Tibial nerve (tissue), 4 donors: ENCODE data around the gene FOSL2. TPM values are rescaled to one million over a fixed set of nuclear protein-coding genes. Genes with fewer than 3 reads are reported as not detected.

Experiments used
- DNase-seq, 2 donors: peaks; one replicate each; pipeline ENCODE4 v3.0.0-alpha.2; 2019; ENCODE audit warnings: low spot score in 2 of 2
- H3K27ac ChIP-seq, 4 donors: fragments of 200-600 bp; sonication (generic) in 3 of 4; one replicate each; pipeline ENCODE4 v1.5.1; 2017 to 2019; ENCODE audit warnings: mild to moderate bottlenecking in 1 of 4
- H3K27me3 ChIP-seq, 2 donors: fragments of 200-600 bp; sonication (generic) in 1 of 2; one replicate each; pipeline versions ENCODE4 v1.5.1 to v1.6.0; 2017 to 2019
- H3K36me3 ChIP-seq, 3 donors: fragments of 200-600 bp; sonication (generic); one replicate each; pipeline ENCODE4 v1.5.1; 2018 to 2019
- H3K4me1 ChIP-seq, 4 donors: fragments of 200-600 bp; sonication (generic) in 3 of 4; one replicate each; pipeline ENCODE4 v1.5.1; 2017 to 2019
- H3K4me3 ChIP-seq, 4 donors: fragments of 200-600 bp; sonication (generic) in 3 of 4; one replicate each; pipeline ENCODE4 v1.5.1; 2017 to 2019; ENCODE audit warnings: mild to moderate bottlenecking in 1 of 4, moderate library complexity in 1 of 4
- H3K9me3 ChIP-seq, 4 donors: fragments of 200-600 bp; sonication (generic) in 3 of 4; one replicate each; pipeline ENCODE4 v1.5.1; 2017 to 2019
- EP300 ChIP-seq, 2 donors: sonication (generic); formaldehyde crosslinking; IDR thresholded peaks; one replicate each; pipeline ENCODE4 v1.6.1; 2017; ENCODE audit warnings: antibody characterized with exemption in 2 of 2, mild to moderate bottlenecking in 1 of 2
- POLR2A ChIP-seq, 2 donors: fragments of 450-650 bp; IDR thresholded peaks; one replicate each; pipeline ENCODE4 v1.6.1; 2017; ENCODE audit warnings: antibody characterized with exemption in 2 of 2, mild to moderate bottlenecking in 2 of 2, moderate library complexity in 2 of 2
- whole genome bisulfite sequencing, 2 donors: methylation state at CpG; one replicate each; pipeline ENCODE4 v1.1.5; 2018; 5-methylcytosine and 5-hydroxymethylcytosine counted together
- small RNA-seq: library from RNA; depleted of rRNA; stranded (forward); fragments of <200 nt; gene quantifications from one replicate; pipeline ENCODE3, GENCODE V24; 2016
- total RNA-seq, 4 donors: library from RNA; depleted of rRNA; stranded (reverse); fragments of >200 nt; gene quantifications; one replicate each; pipeline ENCODE4 v1.1.0, GENCODE V29; 2016
- TF ChIP-seq, protein P1 (sequence below), 5 experiments: fragments of 200-600 bp in 3 of 5; fragments of 450-650 bp in 2 of 5; sonication (generic) in 3 of 5; IDR thresholded peaks; one replicate each; pipeline ENCODE4 v1.5.1; 2016 to 2019; ENCODE audit warnings: antibody characterized with exemption in 5 of 5, mild to moderate bottlenecking in 3 of 5, moderate library complexity in 2 of 5

Gene FOSL2
- total RNA-seq, 4 donors from 2014 or later = 141 to 207 (median 190) TPM

- no peak overlapping the region for H3K4me3 ChIP-seq
- 78 to 89% methylated on average over 4 of the region's 4 CpGs for WGBS, 2 donors
- TF ChIP-seq POLR2A (IDR thresholded peaks at IDR 0.05) (no peak), EP300 (IDR thresholded peaks at IDR 0.05) (peak in 1 of 2 donors; percentile 50)
- TF ChIP-seq, protein P1, sequence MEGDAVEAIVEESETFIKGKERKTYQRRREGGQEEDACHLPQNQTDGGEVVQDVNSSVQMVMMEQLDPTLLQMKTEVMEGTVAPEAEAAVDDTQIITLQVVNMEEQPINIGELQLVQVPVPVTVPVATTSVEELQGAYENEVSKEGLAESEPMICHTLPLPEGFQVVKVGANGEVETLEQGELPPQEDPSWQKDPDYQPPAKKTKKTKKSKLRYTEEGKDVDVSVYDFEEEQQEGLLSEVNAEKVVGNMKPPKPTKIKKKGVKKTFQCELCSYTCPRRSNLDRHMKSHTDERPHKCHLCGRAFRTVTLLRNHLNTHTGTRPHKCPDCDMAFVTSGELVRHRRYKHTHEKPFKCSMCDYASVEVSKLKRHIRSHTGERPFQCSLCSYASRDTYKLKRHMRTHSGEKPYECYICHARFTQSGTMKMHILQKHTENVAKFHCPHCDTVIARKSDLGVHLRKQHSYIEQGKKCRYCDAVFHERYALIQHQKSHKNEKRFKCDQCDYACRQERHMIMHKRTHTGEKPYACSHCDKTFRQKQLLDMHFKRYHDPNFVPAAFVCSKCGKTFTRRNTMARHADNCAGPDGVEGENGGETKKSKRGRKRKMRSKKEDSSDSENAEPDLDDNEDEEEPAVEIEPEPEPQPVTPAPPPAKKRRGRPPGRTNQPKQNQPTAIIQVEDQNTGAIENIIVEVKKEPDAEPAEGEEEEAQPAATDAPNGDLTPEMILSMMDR (IDR thresholded peaks at IDR 0.05) = no peak
- H3K4me1 ChIP-seq = no peaks in the 10 kb centered on the region
- H3K9me3 ChIP-seq = peaks cover 0 to 15% (median 2%) of the 10 kb centered on the region in 4 donors
- no peak for DNase-seq
- no peak overlapping the region for H3K27ac ChIP-seq
- H3K27me3 ChIP-seq = no peaks in the 10 kb centered on the region
- no peaks in the 10 kb centered on the region for H3K36me3 ChIP-seq
Measured at GRCh38 chr2:28463893-28464292, 71.2 kb downstream of the FOSL2 start.

- H3K9me3 ChIP-seq = peaks cover 0 to 15% (median 2%) of the 10 kb centered on the region in 4 donors
- no peak overlapping the region for H3K4me3 ChIP-seq
- DNase-seq = no peak
- H3K36me3 ChIP-seq = no peaks in the 10 kb centered on the region
- TF ChIP-seq EP300 (IDR thresholded peaks at IDR 0.05) (no peak), POLR2A (IDR thresholded peaks at IDR 0.05) (no peak)
- TF ChIP-seq, protein P1 (IDR thresholded peaks at IDR 0.05) = no peak
- H3K4me1 ChIP-seq = peaks cover 0 to 4% (median 2%) of the 10 kb centered on the region in 4 donors
- 62 to 66% methylated on average over 8 of the region's 8 CpGs for WGBS, 2 donors
- no peak overlapping the region for H3K27ac ChIP-seq
- no peaks in the 10 kb centered on the region for H3K27me3 ChIP-seq
Measured at GRCh38 chr2:28465148-28465885, 72.7 kb downstream of the FOSL2 start.

Small RNA genes lying within 50 kb of the gene (small RNA-seq; reads per million reads assigned to genes)
- gene AC104695.3 = not detected
- gene SNRPGP7 = not detected

Other genes with a start within 250 kb of the FOSL2 start
- 1 to 10 TPM; 1.7 to 8.4 (median 4.7) TPM for gene PLB1, start 103.2 kb downstream of the FOSL2 start, total RNA-seq